ENCODE data around the gene GAS2. TPM values are rescaled to one million over a fixed set of nuclear protein-coding genes. Genes with fewer than 3 reads are reported as not detected.

GAS2 gene
- total and polyA plus RNA-seq, 2 donors (not counting 1 experiment from before 2014, with no cell fraction given): 2.5 to 6.5 TPM

GRCh38 chr11:22785251-22785650, 118.8 kb downstream of the GAS2 start:
- H2AFZ ChIP-seq (ENCODE audit: insufficient read depth, low read depth, low read length, poor library complexity, severe bottlenecking): no peak overlapping the region
- no peak overlapping the region for H3K4me2 ChIP-seq (replicated peaks; ENCODE audit: low read depth, low read length, poor library complexity, severe bottlenecking)
- Mint-ChIP-seq H3K9me3 (ENCODE audit: insufficient read depth) (no peaks in the 10 kb centered on the region), H3K27ac (no peak overlapping the region), H3K27me3 (peaks cover 8% of the 10 kb centered on the region), H3K4me1 (peaks cover 8% of the 10 kb centered on the region), H3K4me3 (no peak overlapping the region)
- H3K9ac ChIP-seq (ENCODE audit: low read length): no peak overlapping the region
- no peaks in the 10 kb centered on the region for H4K20me1 ChIP-seq (ENCODE audit: control insufficient read depth, insufficient read depth, low read length, poor library complexity, severe bottlenecking)
- intact Hi-C loops (cut with micrococcal nuclease): no loop called here
- H3K27ac ChIP-seq (ENCODE audit: low read length in 2 of 2): no peak overlapping the region
- ATAC-seq (ENCODE audit: low read depth) (no peak), DNase-seq (no peak)
- no peaks in the 10 kb centered on the region for H3K79me2 ChIP-seq (ENCODE audit: control insufficient read depth, insufficient read depth, low read length)
- no peak overlapping the region for H3K4me3 ChIP-seq (ENCODE audit: control extremely low read depth in 1 of 5, extremely low read depth in 1 of 5, insufficient read depth in 1 of 5, low read depth in 2 of 5, low read length in 4 of 5)
- no peaks in the 10 kb centered on the region for H3K27me3 ChIP-seq (replicated peaks in 1 of 4; ENCODE audit: control extremely low read depth in 1 of 4, control insufficient read depth in 3 of 4, insufficient read depth in 4 of 4, low read length in 3 of 4)
- TF ChIP-seq CTCF (IDR thresholded peaks at IDR 0.05) (no peak), EZH2 (IDR thresholded peaks at IDR 0.05; ENCODE audit: borderline replicate concordance, insufficient read depth, low read depth, low read length, poor library complexity, severe bottlenecking) (no peak)
- H3K9me3 ChIP-seq (ENCODE audit: control extremely low read depth in 1 of 3, control insufficient read depth in 2 of 3, insufficient read depth in 1 of 3, low read length in 2 of 3): no peaks in the 10 kb centered on the region
- no peaks in the 10 kb centered on the region for H3K36me3 ChIP-seq (replicated peaks in 1 of 2; ENCODE audit: control extremely low read depth in 1 of 2, control insufficient read depth in 1 of 2, extremely low read depth in 1 of 2, insufficient read depth in 2 of 2, low read length in 1 of 2)
- ChIA-PET CTCF (interaction anchor here (0.8 to 3.8 kb wide), 6 partner anchors 14 to 541 kb away, joined by 4 to 43 read pairs (median 5); partner anchors contain the start of gene SVIP), POLR2A (no interaction called here)
- H3K4me1 ChIP-seq (ENCODE audit: control insufficient read depth in 2 of 2, insufficient read depth in 2 of 2, low read length in 2 of 2): peaks cover 4 to 5% of the 10 kb centered on the region in 2 donors

GRCh38 chr11:22786475-22786874, 120.1 kb downstream of the GAS2 start:
- H3K79me2 ChIP-seq (ENCODE audit: control insufficient read depth, insufficient read depth, low read length): no peaks in the 10 kb centered on the region
- no peak overlapping the region for H3K4me2 ChIP-seq (replicated peaks; ENCODE audit: low read depth, low read length, poor library complexity, severe bottlenecking)
- DNase-seq (no peak), ATAC-seq (ENCODE audit: low read depth) (no peak)
- no peaks in the 10 kb centered on the region for H4K20me1 ChIP-seq (ENCODE audit: control insufficient read depth, insufficient read depth, low read length, poor library complexity, severe bottlenecking)
- H3K4me1 Mint-ChIP-seq: peaks cover under 1% of the 10 kb centered on the region
- POLR2A ChIA-PET: no interaction called here
- intact Hi-C loops (cut with micrococcal nuclease): no loop called here
- peaks cover 8% of the 10 kb centered on the region for H3K27me3 Mint-ChIP-seq
- H3K4me3 Mint-ChIP-seq: no peak overlapping the region
- no peak overlapping the region for H3K27ac ChIP-seq (ENCODE audit: low read length in 2 of 2)
- WGBS (ENCODE audit: insufficient coverage): no CpG with 5 or more reads among the region's 3 CpGs
- TF ChIP-seq CTCF (IDR thresholded peaks at IDR 0.05) (no peak), EZH2 (IDR thresholded peaks at IDR 0.05; ENCODE audit: borderline replicate concordance, insufficient read depth, low read depth, low read length, poor library complexity, severe bottlenecking) (no peak)
- H3K9ac ChIP-seq (ENCODE audit: low read length): no peak overlapping the region
- no peak overlapping the region for H3K27ac Mint-ChIP-seq
- H3K4me3 ChIP-seq (ENCODE audit: control extremely low read depth in 1 of 5, extremely low read depth in 1 of 5, insufficient read depth in 1 of 5, low read depth in 2 of 5, low read length in 4 of 5): no peak overlapping the region
- no peak overlapping the region for H2AFZ ChIP-seq (ENCODE audit: insufficient read depth, low read depth, low read length, poor library complexity, severe bottlenecking)
- H3K27me3 ChIP-seq (replicated peaks in 1 of 4; ENCODE audit: control extremely low read depth in 1 of 4, control insufficient read depth in 3 of 4, insufficient read depth in 4 of 4, low read length in 3 of 4): no peaks in the 10 kb centered on the region
- CTCF ChIA-PET: interaction anchor here (0.5 to 3.8 kb wide), 8 partner anchors 10 to 542 kb away, joined by 3 to 43 read pairs (median 8); partner anchors contain the start of gene SVIP
- H3K36me3 ChIP-seq (replicated peaks in 1 of 2; ENCODE audit: control extremely low read depth in 1 of 2, control insufficient read depth in 1 of 2, extremely low read depth in 1 of 2, insufficient read depth in 2 of 2, low read length in 1 of 2): no peaks in the 10 kb centered on the region
- no peaks in the 10 kb centered on the region for H3K9me3 ChIP-seq (ENCODE audit: control extremely low read depth in 1 of 3, control insufficient read depth in 2 of 3, insufficient read depth in 1 of 3, low read length in 2 of 3)
- H3K4me1 ChIP-seq (ENCODE audit: control insufficient read depth in 2 of 2, insufficient read depth in 2 of 2, low read length in 2 of 2): no peaks in the 10 kb centered on the region
- H3K9me3 Mint-ChIP-seq (ENCODE audit: insufficient read depth): no peaks in the 10 kb centered on the region

Measured in B cell (primary cell).